HK-2 (cell line): ENCODE data around the gene NCOA3.
"Not testable (repeated sequence)": the region's sequence is repeated elsewhere in the genome, so short reads cannot be mapped to it uniquely, and the experiment has no call there.

Source experiments
- DNase-seq: peaks from one replicate; pipeline ENCODE4 v3.0.0-alpha.2; 2018; ENCODE audit not compliant: unreplicated experiment

Gene NCOA3

DNA sequence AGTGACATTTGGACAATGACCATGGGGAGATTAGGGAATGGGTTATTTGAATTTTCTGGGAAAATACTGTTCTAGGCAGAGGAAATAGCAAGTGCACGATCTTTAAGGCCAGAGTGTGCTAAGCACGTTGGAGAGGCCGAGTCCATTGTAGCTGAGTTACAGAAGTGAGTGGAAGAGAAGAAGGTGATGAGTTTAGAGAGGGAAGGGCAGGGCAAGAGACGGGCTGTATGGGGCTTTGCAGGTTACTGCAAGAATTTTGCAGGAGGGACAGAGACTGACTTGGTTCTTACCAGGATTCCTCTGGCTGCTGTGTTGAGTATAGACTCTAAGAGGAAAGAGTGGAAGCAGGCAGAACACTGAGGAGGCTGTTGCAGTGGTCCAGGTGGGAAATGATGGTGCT, 1.1 kb upstream of the NCOA3 start:
- no peak for DNase-seq

- DNase-seq: no peak
Measured at GRCh38 chr20:47501116-47501481, 588 bp upstream of the NCOA3 start.

DNA sequence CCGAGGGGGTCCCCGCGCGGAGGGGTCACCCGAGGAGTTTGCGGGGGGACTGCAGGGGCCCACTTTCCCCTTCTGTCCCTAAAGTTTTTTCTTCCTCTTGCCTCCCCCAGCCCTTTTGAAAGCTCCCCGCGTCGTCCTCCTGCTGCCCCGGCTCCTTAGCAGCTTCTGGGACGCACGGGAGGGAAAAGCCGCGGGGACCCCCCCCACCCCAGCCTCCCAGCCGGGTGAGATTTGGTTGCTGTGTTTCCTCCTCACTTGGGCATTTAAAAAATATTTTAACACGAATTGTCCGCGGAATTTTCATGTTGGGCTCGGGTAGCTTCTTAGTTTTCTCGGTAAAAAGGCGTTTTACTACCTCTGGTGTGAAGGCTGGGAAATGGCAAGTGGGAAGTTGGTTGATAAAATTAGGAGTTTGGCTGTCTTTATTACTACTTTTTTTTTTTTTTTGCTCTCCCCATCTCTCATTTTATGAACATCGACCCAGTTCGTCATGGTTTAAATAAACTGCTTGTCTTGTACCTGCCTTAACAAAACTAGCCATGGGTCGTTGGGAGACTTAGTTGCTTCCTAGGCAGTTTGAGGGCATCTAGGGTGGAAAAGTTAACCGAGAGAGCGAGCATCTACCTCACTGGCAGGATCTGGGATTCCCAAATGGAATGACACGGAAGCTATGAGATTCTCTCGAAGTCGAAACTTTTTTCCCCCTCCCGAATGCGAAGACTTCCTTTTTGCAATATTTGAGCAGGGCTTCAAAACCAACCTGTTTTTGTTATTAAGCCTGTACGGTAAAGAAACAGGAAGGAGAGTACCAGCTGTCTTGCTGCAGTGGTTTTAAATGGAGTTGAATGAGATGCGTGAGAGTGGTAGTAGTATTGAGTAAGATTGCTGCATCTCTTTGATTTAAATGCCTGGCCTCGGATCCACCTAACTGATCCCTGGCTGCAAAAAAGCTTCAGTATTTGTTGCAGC, 868 bp downstream of the NCOA3 start:
- DNase-seq: peak; percentile 33

- DNase-seq: no peak
Measured at GRCh38 chr20:47503685-47504084, 2.0 kb downstream of the NCOA3 start.

GRCh38 chr20:47506335-47506734, 4.6 kb downstream of the NCOA3 start:
- DNase-seq: no peak

- DNase-seq: no peak
Measured at GRCh38 chr20:47506850-47507249, 5.2 kb downstream of the NCOA3 start.

DNA sequence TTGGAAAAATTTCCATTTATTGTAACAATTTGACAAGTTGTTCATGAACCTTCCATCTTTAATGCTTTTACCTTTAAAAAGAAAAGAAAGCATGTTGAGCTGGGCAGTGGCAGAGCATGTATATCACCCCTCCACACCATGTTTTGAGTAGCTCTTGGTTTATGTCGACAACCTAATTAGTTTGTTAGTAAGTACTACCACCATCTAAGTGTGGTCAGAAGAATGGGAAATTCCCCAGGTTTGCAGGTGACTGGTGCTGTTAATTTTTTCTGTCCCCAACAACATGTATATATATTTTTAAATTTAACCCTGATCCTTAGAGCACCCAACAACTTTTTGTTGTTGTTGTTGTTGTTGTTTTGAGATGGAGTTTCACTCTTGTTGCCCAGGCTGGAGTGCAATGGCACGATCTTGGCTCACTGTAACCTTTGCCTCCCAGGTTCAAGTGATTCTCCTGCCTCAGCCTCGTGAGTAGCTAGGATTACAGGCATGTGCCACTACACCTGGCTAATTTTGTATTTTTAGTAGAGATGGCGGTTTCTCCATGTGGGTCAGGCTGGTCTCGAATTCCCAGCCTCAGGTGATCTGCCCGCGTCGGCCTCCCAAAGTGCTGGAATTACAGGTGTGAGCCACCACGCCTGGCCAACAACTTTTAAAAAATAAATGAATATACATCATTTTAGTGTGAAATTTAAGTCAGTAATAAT, 5.7 kb downstream of the NCOA3 start:
- DNase-seq: not testable (repeated sequence)

- DNase-seq: no peak
Measured at GRCh38 chr20:47508278-47508677, 6.6 kb downstream of the NCOA3 start.

DNA sequence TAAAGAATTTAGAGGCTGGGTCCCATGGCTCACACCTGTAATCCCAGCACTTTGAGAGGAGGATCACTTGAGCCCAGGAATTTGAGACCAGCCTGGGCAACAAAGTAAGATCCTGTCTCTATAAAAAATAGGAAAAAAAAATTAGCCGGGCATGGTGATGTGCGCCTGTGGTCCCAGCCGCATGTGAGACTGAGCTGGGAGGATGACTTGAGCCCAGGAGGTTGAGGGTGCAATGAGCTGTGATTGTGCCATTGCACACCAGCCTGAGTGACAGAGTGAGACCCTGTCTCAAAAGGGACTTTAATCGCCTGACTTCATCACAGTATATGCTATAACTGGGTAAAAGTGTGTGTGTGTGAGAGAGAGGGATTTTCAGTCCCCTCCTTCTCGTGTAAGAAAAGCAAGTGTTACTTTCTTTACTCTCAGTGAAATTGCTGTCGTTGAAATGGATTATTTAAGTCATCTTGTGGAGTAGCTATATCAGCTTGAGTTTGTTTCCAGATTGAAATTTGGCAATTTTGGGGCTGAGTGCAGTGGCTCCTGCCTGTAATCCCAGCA, 7.5 kb downstream of the NCOA3 start:
- DNase-seq: no peak

DNA sequence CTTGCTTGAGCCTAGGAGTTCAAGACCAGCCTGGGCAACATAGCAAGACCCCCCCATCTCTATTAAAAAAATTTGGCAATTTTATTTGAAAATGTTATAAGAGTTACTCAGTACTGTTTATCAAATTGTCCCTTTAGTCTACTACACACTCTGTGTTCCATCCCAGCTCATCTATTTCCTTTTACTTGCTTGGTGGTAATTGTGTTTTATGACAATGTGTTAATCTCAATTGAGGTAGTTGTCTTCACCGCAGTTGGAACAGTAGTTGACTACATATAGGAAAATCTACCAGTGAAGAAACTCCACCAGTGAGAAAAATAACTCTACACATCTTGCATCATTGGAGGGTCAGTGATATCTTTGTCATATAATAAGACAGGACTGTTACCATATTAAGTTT, 8.0 kb downstream of the NCOA3 start:
- no peak for DNase-seq

- DNase-seq: no peak
Measured at GRCh38 chr20:47515843-47516242, 14.2 kb downstream of the NCOA3 start.

GRCh38 chr20:47521059-47521808, 19.5 kb downstream of the NCOA3 start:
- no peak for DNase-seq

GRCh38 chr20:47524015-47524784, 22.5 kb downstream of the NCOA3 start:
- DNase-seq: no peak

DNA sequence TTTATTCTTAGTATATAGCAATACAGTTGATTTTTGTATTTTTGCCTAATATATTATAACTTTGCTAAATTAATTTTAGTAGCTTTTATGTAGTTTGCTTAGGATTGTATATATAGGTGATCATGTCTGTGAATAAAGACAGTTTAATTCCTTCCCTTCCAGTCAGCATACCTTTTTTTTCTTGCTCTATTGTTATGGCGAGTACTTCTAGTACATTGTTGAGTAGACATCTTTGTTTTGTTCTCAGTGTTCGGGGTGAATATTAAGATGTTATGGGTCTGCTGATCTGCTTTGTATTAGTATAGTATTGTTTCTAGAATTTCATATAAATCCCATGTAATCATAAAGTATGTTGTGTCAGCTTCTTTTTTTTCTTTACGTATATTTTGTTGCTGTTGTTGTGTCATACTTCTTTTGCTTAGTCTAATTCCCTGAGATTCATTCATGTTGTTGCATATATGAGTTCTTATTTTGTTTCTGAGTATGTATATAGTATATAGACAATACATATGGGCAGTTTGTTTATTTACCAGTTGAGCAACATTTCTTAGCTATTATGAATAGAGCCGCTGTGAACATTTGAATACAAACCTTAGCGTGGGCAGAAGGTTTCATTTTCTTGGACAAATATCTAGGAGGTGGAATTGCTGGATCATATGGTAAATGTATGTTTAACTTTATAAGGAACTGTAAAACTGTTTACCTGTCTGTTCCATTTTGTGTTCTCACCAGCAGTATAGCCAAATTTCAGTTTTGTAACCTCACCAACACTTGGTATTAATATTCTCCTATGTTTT, 25.5 kb downstream of the NCOA3 start:
- no peak for DNase-seq

GRCh38 chr20:47529840-47530239, 28.2 kb downstream of the NCOA3 start:
- no peak for DNase-seq

DNA sequence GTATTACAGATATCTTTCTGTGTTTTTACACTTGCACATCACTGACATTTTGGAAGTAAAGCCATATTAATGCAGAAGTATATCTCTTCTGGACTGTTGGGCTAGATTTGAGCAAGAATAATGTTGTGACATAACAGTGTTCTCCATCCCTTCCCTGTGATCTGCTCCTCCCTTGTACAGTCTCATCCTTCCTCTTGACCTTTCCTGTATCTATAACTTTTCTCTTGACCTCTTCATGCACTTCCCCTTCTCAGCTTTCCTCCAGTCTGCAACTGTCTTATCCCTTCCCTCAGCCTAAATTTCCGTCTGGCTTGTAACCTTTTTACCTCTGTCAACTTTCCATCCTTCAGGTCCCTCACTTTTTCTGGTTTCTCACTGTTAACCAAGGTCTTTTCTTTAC, 29.8 kb downstream of the NCOA3 start:
- no peak for DNase-seq

- no peak for DNase-seq
Measured at GRCh38 chr20:47532002-47532401, 30.3 kb downstream of the NCOA3 start.

- no peak for DNase-seq
Measured at GRCh38 chr20:47533518-47534062, 31.9 kb downstream of the NCOA3 start.

DNA sequence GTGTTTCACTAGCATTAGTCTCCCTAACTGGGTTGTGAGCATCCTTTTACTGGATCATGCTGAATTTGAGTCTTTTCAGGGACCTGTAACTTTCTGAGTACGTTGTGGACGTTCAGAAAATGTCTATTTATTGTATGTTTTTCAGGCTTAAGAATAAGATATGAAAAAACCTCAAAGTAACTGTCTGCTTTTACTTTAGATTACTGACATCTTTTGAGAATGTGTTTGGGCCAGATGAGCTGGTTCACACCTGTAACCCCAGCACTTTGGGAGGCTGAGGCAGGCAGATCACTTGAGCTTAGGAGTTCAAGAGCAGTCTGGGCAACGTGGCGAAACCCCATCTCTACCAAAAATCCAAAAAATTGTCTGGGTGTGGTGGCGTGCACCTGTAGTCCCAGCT, 32.7 kb downstream of the NCOA3 start:
- DNase-seq: no peak

- DNase-seq: no peak
Measured at GRCh38 chr20:47535088-47535487, 33.4 kb downstream of the NCOA3 start.
